IPS-18c (cell line): ENCODE measurements around the gene HTN3.

Experiments
- H3K4me3 ChIP-seq: 2 replicates; pipeline ENCODE4 v1.7.0; 2013; ENCODE audit warnings: low read depth, mild to moderate bottlenecking, low read length, moderate library complexity; ENCODE audit not compliant: insufficient read depth
- H3K9me3 ChIP-seq: one replicate; pipeline ENCODE4 v1.6.1; 2013; ENCODE audit warnings: mild to moderate bottlenecking, low read length, moderate library complexity; ENCODE audit not compliant: control insufficient read depth, insufficient read depth

Gene HTN3

GRCh38 chr4:70059149-70059548 is 30.9 kb downstream of the HTN3 start:
- H3K4me3 ChIP-seq = no peak overlapping the region
- no peaks in the 10 kb centered on the region for H3K9me3 ChIP-seq

GRCh38 chr4:70062000-70062399 is 33.7 kb downstream of the HTN3 start:
- Histone ChIP-seq H3K4me3 (no peak overlapping the region), H3K9me3 (no peaks in the 10 kb centered on the region)

- no peak overlapping the region for H3K4me3 ChIP-seq
- H3K9me3 ChIP-seq = no peaks in the 10 kb centered on the region
Measured at GRCh38 chr4:70080205-70080604, 51.9 kb downstream of the HTN3 start.
